Parathyroid adenoma (tissue), 2 donors: Measurements from ENCODE around the gene EPB41L4B.

Source experiments
- H2AFZ ChIP-seq: fragments of 300-600 bp; sonication (generic); one replicate; pipeline ENCODE4 v1.7.0; 2017; ENCODE audit warnings: antibody characterized with exemption, mild to moderate bottlenecking
- H3K27ac ChIP-seq: fragments of 300-600 bp; sonication (generic); one replicate; pipeline ENCODE4 v1.7.0; 2017
- H3K27me3 ChIP-seq: fragments of 300-600 bp; sonication (generic); one replicate; pipeline ENCODE4 v1.7.0; 2017; ENCODE audit warnings: low read length; ENCODE audit not compliant: control insufficient read depth, insufficient read depth
- H3K36me3 ChIP-seq: fragments of 300-600 bp; sonication (generic); one replicate; pipeline ENCODE4 v1.7.0; 2017; ENCODE audit warnings: low read length; ENCODE audit not compliant: control insufficient read depth, insufficient read depth
- H3K4me1 ChIP-seq: fragments of 300-600 bp; sonication (generic); one replicate; pipeline ENCODE4 v1.7.0; 2017; ENCODE audit warnings: control low read depth
- H3K4me2 ChIP-seq: fragments of 300-600 bp; sonication (generic); one replicate; pipeline ENCODE4 v1.7.0; 2017; ENCODE audit warnings: low read length
- H3K4me3 ChIP-seq: fragments of 300-600 bp; sonication (generic); one replicate; pipeline ENCODE4 v1.7.0; 2017; ENCODE audit warnings: low read depth, low read length
- H3K79me2 ChIP-seq: fragments of 300-600 bp; sonication (generic); one replicate; pipeline ENCODE4 v1.7.0; 2017; ENCODE audit warnings: control low read depth
- H3K9ac ChIP-seq: fragments of 300-600 bp; sonication (generic); one replicate; pipeline ENCODE4 v1.7.0; 2017; ENCODE audit warnings: mild to moderate bottlenecking
- H3K9me3 ChIP-seq: fragments of 300-600 bp; sonication (generic); one replicate; pipeline ENCODE4 v1.7.0; 2017; ENCODE audit warnings: low read length; ENCODE audit not compliant: control insufficient read depth
- TF ChIP-seq, protein P1 (sequence below): fragments of 300-600 bp; sonication (generic); IDR thresholded peaks from one replicate; pipeline ENCODE4 v1.7.0; 2017; ENCODE audit warnings: antibody characterized with exemption, mild to moderate bottlenecking
- donor health status: primary hyperparathyroidism.

EPB41L4B gene

DNA sequence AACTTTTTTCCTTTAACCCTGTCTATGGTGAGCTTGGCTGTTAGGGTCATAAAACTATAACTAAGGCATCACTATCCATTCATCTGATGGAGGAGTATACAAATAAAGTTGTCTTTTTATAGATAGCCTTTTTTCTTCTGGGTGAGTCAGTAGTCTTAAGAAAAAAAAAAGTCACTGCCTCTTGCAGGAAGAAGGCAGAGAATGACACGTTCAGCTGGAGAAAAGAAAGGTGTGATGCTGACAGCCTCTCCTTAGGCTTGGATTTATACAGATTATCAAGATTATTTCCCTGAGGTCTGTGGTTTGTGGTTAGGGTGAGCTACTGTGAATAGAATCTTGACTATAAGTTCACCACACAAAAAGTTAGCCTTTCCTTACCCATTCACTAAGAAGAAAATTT, 23.0 kb downstream of the EPB41L4B start:
- Histone ChIP-seq H3K9ac (no peak overlapping the region), H3K27ac (no peak overlapping the region), H2AFZ (no peak overlapping the region)

DNA sequence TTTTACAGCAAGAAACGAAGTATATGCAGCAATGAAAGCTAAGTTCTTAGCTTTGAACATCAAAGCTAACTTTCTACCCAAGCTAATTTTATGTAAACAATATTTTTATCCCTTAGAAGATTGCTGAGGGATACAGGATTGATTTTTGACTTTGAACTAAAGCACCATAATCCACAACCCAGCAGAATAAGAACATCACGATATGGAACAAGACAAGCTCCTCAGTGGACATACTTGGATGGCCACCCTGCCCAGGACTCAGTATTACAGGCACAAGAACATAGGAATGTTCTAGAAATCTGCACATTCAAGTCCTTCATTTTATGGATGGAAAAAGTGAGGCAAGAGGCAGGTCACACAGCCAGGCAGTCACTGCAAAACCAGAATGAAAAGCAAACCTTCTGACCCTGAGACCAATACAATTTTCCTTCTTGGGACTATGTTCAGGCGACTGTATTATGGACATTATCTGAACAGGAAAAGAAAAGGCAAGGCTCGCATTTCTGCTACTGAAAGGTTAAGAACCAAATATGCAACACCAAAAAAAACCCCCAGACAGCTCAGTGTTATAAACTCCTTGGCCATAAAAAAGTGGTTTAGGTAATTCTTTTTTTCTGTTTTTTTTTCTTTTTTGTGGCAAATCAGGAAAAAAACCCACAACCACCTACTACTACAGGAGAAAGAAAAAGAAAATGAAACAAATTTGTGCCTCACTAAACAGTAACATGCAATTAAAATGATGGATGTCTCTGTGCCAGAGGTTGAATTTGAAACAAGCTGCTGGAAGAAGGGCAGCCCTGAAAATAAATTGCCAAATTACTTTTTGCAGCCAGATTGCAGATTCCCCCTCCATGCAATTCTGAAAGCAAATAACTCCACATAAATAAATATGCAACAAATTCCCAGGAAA, 25.4 kb downstream of the EPB41L4B start:
- Histone ChIP-seq H3K9me3 (no peaks in the 10 kb centered on the region), H2AFZ (no peak overlapping the region), H3K4me3 (no peak overlapping the region), H3K79me2 (peaks cover 3% of the 10 kb centered on the region), H3K4me1 (no peaks in the 10 kb centered on the region), H3K4me2 (no peak overlapping the region), H3K27me3 (no peaks in the 10 kb centered on the region), H3K27ac (no peak overlapping the region), H3K36me3 (no peaks in the 10 kb centered on the region), H3K9ac (no peak overlapping the region)
- TF ChIP-seq, protein P1, sequence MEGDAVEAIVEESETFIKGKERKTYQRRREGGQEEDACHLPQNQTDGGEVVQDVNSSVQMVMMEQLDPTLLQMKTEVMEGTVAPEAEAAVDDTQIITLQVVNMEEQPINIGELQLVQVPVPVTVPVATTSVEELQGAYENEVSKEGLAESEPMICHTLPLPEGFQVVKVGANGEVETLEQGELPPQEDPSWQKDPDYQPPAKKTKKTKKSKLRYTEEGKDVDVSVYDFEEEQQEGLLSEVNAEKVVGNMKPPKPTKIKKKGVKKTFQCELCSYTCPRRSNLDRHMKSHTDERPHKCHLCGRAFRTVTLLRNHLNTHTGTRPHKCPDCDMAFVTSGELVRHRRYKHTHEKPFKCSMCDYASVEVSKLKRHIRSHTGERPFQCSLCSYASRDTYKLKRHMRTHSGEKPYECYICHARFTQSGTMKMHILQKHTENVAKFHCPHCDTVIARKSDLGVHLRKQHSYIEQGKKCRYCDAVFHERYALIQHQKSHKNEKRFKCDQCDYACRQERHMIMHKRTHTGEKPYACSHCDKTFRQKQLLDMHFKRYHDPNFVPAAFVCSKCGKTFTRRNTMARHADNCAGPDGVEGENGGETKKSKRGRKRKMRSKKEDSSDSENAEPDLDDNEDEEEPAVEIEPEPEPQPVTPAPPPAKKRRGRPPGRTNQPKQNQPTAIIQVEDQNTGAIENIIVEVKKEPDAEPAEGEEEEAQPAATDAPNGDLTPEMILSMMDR: no peak

More for the DNA sequence above, 23.0 kb downstream of the EPB41L4B start:
- Histone ChIP-seq H3K4me2 (no peak overlapping the region), H3K4me1 (no peaks in the 10 kb centered on the region), H3K27me3 (no peaks in the 10 kb centered on the region), H3K79me2 (peaks cover 3% of the 10 kb centered on the region), H3K9me3 (no peaks in the 10 kb centered on the region), H3K4me3 (no peak overlapping the region), H3K36me3 (no peaks in the 10 kb centered on the region)
- TF ChIP-seq, protein P1: no peak

DNA sequence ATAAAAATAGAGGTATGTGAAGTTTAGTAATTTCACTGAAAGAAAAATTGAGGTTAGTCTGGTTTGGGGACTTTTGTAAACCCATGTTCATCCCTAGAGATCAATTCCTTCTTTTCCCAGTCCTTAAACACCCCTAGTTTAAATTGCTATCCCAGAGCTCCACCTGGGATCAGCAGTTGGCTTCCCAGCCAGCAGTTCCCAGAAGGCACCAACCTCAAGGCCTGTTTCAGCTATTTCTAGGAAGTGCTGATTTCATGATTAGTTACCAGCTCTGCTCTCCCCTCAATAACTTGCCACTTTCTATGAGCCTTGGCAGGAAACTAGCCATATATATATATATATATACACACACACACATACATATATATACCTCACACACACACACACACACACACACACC, 30.5 kb downstream of the EPB41L4B start:
- Histone ChIP-seq H3K9ac (no peak overlapping the region), H3K4me1 (no peaks in the 10 kb centered on the region), H3K27ac (no peak overlapping the region), H3K36me3 (no peaks in the 10 kb centered on the region), H3K27me3 (no peaks in the 10 kb centered on the region), H3K79me2 (no peaks in the 10 kb centered on the region), H3K9me3 (no peaks in the 10 kb centered on the region), H3K4me3 (no peak overlapping the region), H3K4me2 (no peak overlapping the region), H2AFZ (no peak overlapping the region)
- TF ChIP-seq, protein P1: no peak

DNA sequence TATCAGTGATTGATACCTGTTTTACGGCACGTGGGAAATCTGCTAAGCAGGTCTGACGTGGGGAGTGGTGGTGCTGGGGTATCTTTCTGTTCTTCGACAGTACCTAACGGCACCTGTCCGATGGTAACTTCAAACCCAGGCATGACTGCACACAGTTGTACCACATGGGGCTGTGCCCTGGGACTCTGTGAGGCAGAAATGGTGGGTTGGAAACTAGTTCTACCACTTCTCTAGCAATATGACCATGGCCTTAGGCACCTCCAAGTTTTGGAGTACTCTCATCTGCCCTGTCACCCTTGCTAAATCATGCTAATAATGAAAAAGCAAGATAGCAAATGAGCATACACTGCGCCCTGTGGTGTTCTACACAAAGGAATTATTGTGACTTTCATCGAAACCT, 30.9 kb downstream of the EPB41L4B start:
- Histone ChIP-seq H3K4me2 (no peak overlapping the region), H3K27ac (no peak overlapping the region), H3K4me3 (no peak overlapping the region), H3K9me3 (no peaks in the 10 kb centered on the region), H3K79me2 (no peaks in the 10 kb centered on the region), H3K36me3 (no peaks in the 10 kb centered on the region), H2AFZ (no peak overlapping the region), H3K9ac (no peak overlapping the region), H3K27me3 (no peaks in the 10 kb centered on the region), H3K4me1 (no peaks in the 10 kb centered on the region)
- TF ChIP-seq, protein P1: no peak

DNA sequence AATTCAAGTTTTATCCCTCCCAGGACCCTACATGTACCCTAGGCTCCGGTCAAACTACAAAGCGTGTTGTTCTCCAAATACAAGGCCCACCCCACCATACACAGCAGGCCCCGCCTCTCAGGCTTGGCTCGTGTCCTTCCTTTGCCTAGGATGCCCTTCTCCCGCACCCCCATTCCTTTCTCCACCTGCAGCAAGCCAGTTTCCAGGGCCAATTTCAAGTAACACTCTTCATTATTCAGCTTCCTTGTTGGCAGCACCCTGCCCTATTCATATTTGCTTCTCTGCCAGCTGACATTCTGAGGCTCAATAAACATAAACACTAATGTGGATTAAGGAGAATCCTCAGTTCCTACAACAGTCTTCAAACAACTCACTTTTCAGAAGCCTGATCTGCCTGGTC, 31.7 kb downstream of the EPB41L4B start:
- no peak overlapping the region for H3K27ac ChIP-seq
- H3K27me3 ChIP-seq: no peaks in the 10 kb centered on the region
- H3K36me3 ChIP-seq: no peaks in the 10 kb centered on the region
- H3K79me2 ChIP-seq: no peaks in the 10 kb centered on the region
- H3K4me2 ChIP-seq: no peak overlapping the region
- TF ChIP-seq, protein P1: no peak
- H3K4me1 ChIP-seq: no peaks in the 10 kb centered on the region
- no peak overlapping the region for H2AFZ ChIP-seq
- no peaks in the 10 kb centered on the region for H3K9me3 ChIP-seq
- H3K4me3 ChIP-seq: no peak overlapping the region
- no peak overlapping the region for H3K9ac ChIP-seq
